ENCODE data around the gene MAT1A. TPM values are rescaled to one million over a fixed set of nuclear protein-coding genes. Genes with fewer than 3 reads are reported as not detected.

Gene MAT1A
- total and polyA plus RNA-seq, 9 of the 15 experiments (the other 6 are each of a cell fraction or from before 2014, with no cell fraction given) = 0.03 to 0.30 (median 0.11) TPM; not detected in 2

DNA sequence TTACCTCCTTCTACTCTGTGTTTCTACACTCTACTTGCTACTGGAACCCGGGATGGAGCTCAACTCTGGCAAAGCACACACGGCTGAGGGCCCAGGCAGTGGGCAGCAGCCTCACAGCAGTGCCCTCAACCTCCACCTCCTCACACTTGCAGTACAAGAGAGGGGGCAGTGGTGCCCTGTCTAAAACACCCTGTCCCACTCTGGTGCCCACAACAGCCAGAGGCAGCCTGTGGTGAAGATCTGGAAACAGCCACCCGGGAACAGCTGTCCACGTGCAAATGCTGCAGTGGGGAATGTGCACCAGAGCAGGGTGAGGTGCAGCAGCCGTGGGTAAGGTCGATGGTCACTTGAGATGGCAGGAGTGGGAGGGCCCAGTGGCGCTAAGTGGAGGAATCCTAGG is 13.7 kb downstream of the MAT1A start:
- Histone ChIP-seq H3K27ac (ENCODE audit: extremely low read depth, low read depth, low read length) (no peak overlapping the region), H3K27me3 (ENCODE audit: control insufficient read depth in 2 of 2, insufficient read depth in 2 of 2, low read length in 2 of 2) (peaks cover 21 to 49% of the 10 kb centered on the region in 2 experiments; a peak in 4 of 5 replicates), H3K4me1 (replicated peaks in 1 of 2; ENCODE audit: control insufficient read depth in 2 of 2, insufficient read depth in 2 of 2, low read length in 2 of 2) (peaks cover 14 to 17% of the 10 kb centered on the region in 2 experiments), H4K20me1 (replicated peaks; ENCODE audit: control insufficient read depth, insufficient read depth, low read length) (no peaks in the 10 kb centered on the region), H2AFZ (ENCODE audit: low read depth, low read length) (no peak overlapping the region), H3K4me2 (ENCODE audit: insufficient read depth, low read length) (no peak overlapping the region), H3K79me2 (ENCODE audit: control insufficient read depth, insufficient read depth, low read length) (no peaks in the 10 kb centered on the region), H3K4me3 (no peak overlapping the region), H3K36me3 (ENCODE audit: control insufficient read depth, insufficient read depth, low read length) (no peaks in the 10 kb centered on the region), H3K9me3 (replicated peaks; ENCODE audit: control insufficient read depth, insufficient read depth, low read depth, low read length) (no peaks in the 10 kb centered on the region), H3K9ac (ENCODE audit: insufficient read depth in 1 of 2, low read depth in 2 of 2, low read length in 2 of 2) (no peak overlapping the region), H3K9me1 (ENCODE audit: control insufficient read depth, insufficient read depth, low read length) (no peaks in the 10 kb centered on the region)
- BruUV-seq (replicated peaks) = no TSS peak
- no peak for ATAC-seq
- 5% methylated on average over 7 of the region's 7 CpGs for WGBS (ENCODE audit: insufficient coverage, low coverage, missing lambda C conversion rate)
- ChIA-PET CTCF (ENCODE audit: low intra/inter-chr PET ratio) (no interaction called here), POLR2A (no interaction called here)
- DNase-seq (ENCODE audit: extremely low read depth in 1 of 4, low spot score in 3 of 4) = peak in 1 of 4 experiments; percentile 7
- in situ Hi-C loops (cut with MboI) (no loop called here), intact Hi-C loops (cut with micrococcal nuclease) (no loop called here)
- FAIRE-seq = no peak
- no peak for TF ChIP-seq TBP (optimal IDR thresholded peaks at IDR 0.05; ENCODE audit: low read depth, low read length)
- TF ChIP-seq SIN3B (IDR thresholded peaks at IDR 0.05; ENCODE audit: low read depth) = no peak
- TF ChIP-seq HNRNPL (IDR thresholded peaks at IDR 0.05; ENCODE audit: low read depth, low read length) = no peak
- TF ChIP-seq GTF2F1 (IDR thresholded peaks at IDR 0.05; ENCODE audit: low read depth, low read length) = no peak
- TF ChIP-seq KLF16 (IDR thresholded peaks at IDR 0.05) = no peak
- TF ChIP-seq CEBPB (tag; IDR thresholded peaks at IDR 0.05) = no peak
- no peak for TF ChIP-seq PRMT5 (CRISPR knock-in tag; IDR thresholded peaks at IDR 0.05)
- TF ChIP-seq, protein P1, sequence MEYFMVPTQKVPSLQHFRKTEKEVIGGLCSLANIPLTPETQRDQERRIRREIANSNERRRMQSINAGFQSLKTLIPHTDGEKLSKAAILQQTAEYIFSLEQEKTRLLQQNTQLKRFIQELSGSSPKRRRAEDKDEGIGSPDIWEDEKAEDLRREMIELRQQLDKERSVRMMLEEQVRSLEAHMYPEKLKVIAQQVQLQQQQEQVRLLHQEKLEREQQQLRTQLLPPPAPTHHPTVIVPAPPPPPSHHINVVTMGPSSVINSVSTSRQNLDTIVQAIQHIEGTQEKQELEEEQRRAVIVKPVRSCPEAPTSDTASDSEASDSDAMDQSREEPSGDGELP (CRISPR knock-in tag; IDR thresholded peaks at IDR 0.05; ENCODE audit: borderline replicate concordance) = no peak

All from K562 (cell line).